ENCODE data around the gene SERPINA6. TPM values are rescaled to one million over a fixed set of nuclear protein-coding genes. Genes with fewer than 3 reads are reported as not detected.

The SERPINA6 gene
- total RNA-seq, 1 donor from 2014 or later = not detected

GRCh38 chr14:94312481-94313246, 10.5 kb downstream of the SERPINA6 start:
- Histone ChIP-seq H3K9me3 (replicated peaks) (peaks cover 21% of the 10 kb centered on the region), H3K36me3 (no peaks in the 10 kb centered on the region), H3K4me3 (no peak overlapping the region), H3K27ac (replicated peaks) (no peak overlapping the region), H3K4me1 (no peaks in the 10 kb centered on the region), H3K27me3 (ENCODE audit: low read depth) (peaks cover 37% of the 10 kb centered on the region)
- no peak for TF ChIP-seq CTCF (IDR thresholded peaks at IDR 0.05; ENCODE audit: borderline replicate concordance)
- intact Hi-C loops (cut with micrococcal nuclease) = no loop called here
- DNase-seq = no peak

GRCh38 chr14:94310248-94310647, 12.9 kb downstream of the SERPINA6 start:
- no peak overlapping the region for H3K4me3 ChIP-seq
- H3K4me1 ChIP-seq = no peaks in the 10 kb centered on the region
- H3K27me3 ChIP-seq (ENCODE audit: low read depth) = peaks cover 43% of the 10 kb centered on the region
- peaks cover 23% of the 10 kb centered on the region for H3K9me3 ChIP-seq (replicated peaks)
- DNase-seq = no peak
- no peaks in the 10 kb centered on the region for H3K36me3 ChIP-seq
- TF ChIP-seq CTCF (IDR thresholded peaks at IDR 0.05; ENCODE audit: borderline replicate concordance) = no peak
- intact Hi-C loops (cut with micrococcal nuclease) = no loop called here
- no peak overlapping the region for H3K27ac ChIP-seq (replicated peaks)

GRCh38 chr14:94309721-94310120, 13.4 kb downstream of the SERPINA6 start:
- intact Hi-C loops (cut with micrococcal nuclease) = no loop called here
- Histone ChIP-seq H3K9me3 (replicated peaks) (peaks cover 19% of the 10 kb centered on the region), H3K36me3 (no peaks in the 10 kb centered on the region), H3K27me3 (ENCODE audit: low read depth) (peaks cover 46% of the 10 kb centered on the region), H3K27ac (replicated peaks) (no peak overlapping the region), H3K4me1 (no peaks in the 10 kb centered on the region), H3K4me3 (no peak overlapping the region)
- TF ChIP-seq CTCF (IDR thresholded peaks at IDR 0.05; ENCODE audit: borderline replicate concordance) = no peak
- DNase-seq = no peak

GRCh38 chr14:94307410-94307992, 15.6 kb downstream of the SERPINA6 start:
- Histone ChIP-seq H3K9me3 (replicated peaks) (peaks cover 20% of the 10 kb centered on the region), H3K4me3 (no peak overlapping the region), H3K27me3 (ENCODE audit: low read depth) (peaks cover 50% of the 10 kb centered on the region), H3K4me1 (no peaks in the 10 kb centered on the region), H3K27ac (replicated peaks) (no peak overlapping the region), H3K36me3 (no peaks in the 10 kb centered on the region)
- no peak for TF ChIP-seq CTCF (IDR thresholded peaks at IDR 0.05; ENCODE audit: borderline replicate concordance)
- intact Hi-C loops (cut with micrococcal nuclease) = no loop called here
- DNase-seq = no peak

- H3K4me1 ChIP-seq = no peaks in the 10 kb centered on the region
- H3K9me3 ChIP-seq (replicated peaks) = peaks cover 29% of the 10 kb centered on the region
- intact Hi-C loops (cut with micrococcal nuclease) = no loop called here
- peaks cover 43% of the 10 kb centered on the region for H3K27me3 ChIP-seq (ENCODE audit: low read depth)
- TF ChIP-seq CTCF (IDR thresholded peaks at IDR 0.05; ENCODE audit: borderline replicate concordance) = no peak
- DNase-seq = no peak
- H3K27ac ChIP-seq (replicated peaks) = no peak overlapping the region
- H3K36me3 ChIP-seq = no peaks in the 10 kb centered on the region
- H3K4me3 ChIP-seq = no peak overlapping the region
These were observed 16.8 kb downstream of the SERPINA6 start for GRCh38 chr14:94306047-94306978.
